ENCODE results near the gene DMBX1.

- TF ChIP-seq CTCF (IDR thresholded peaks at IDR 0.05; ENCODE audit: borderline replicate concordance, extremely low read depth, low read length, poor library complexity, severe bottlenecking), result no peak
- no peak for TF ChIP-seq EZH2 (IDR thresholded peaks at IDR 0.05; ENCODE audit: borderline replicate concordance, low read depth, low read length, severe bottlenecking)
Observed at GRCh38 chr1:46478721-46479485, 10.7 kb upstream of the DMBX1 start.
